Mesothelial cell of epicardium (in vitro differentiated cells): ENCODE data around the gene NTHL1. TPM values are rescaled to one million over a fixed set of nuclear protein-coding genes. Genes with fewer than 3 reads are reported as not detected.

Experiments
- DNase-seq, 2 experiments: peaks; one replicate each; pipeline ENCODE4 v3.0.0; 2021; ENCODE audit warnings: low spot score in 2 of 2; ENCODE audit not compliant: unreplicated experiment in 2 of 2
- H3K27ac Mint-ChIP-seq: 2 replicates; pipeline ENCODE4 v1.8.0; 2021; ENCODE audit warnings: mixed read lengths
- H3K27me3 Mint-ChIP-seq: 2 replicates; pipeline ENCODE4 v1.8.0; 2021; ENCODE audit warnings: low read depth, mixed read lengths
- H3K36me3 Mint-ChIP-seq: 2 replicates; pipeline ENCODE4 v1.8.0; 2021; ENCODE audit warnings: mixed read lengths
- H3K4me1 Mint-ChIP-seq: 2 replicates; pipeline ENCODE4 v1.8.0; 2021; ENCODE audit warnings: mixed read lengths
- H3K4me3 Mint-ChIP-seq: 2 replicates; pipeline ENCODE4 v1.8.0; 2021; ENCODE audit warnings: mild to moderate bottlenecking, moderate library complexity, mixed read lengths
- H3K9me3 Mint-ChIP-seq: 2 replicates; pipeline ENCODE4 v1.8.0; 2021; ENCODE audit warnings: mixed read lengths
- CTCF ChIP-seq: fragments of 200-600 bp; sonication (generic); IDR thresholded peaks from one replicate; pipeline ENCODE4 v1.5.0; 2021; ENCODE audit warnings: antibody characterized with exemption; ENCODE audit not compliant: unreplicated experiment
- total RNA-seq: library from RNA; stranded (reverse); gene quantifications from 3 replicates; pipeline ENCODE4 v1.2.1, GENCODE V29; 2021

Gene NTHL1
- total RNA-seq, 1 donor from 2014 or later = 29.7 TPM

GRCh38 chr16:2086106-2086742, 38.6 kb upstream of the NTHL1 start:
- Mint-ChIP-seq H3K36me3 (peaks cover 11% of the 10 kb centered on the region), H3K27me3 (no peaks in the 10 kb centered on the region), H3K9me3 (no peaks in the 10 kb centered on the region), H3K27ac (no peak overlapping the region), H3K4me3 (no peak overlapping the region), H3K4me1 (peaks cover 4% of the 10 kb centered on the region)
- TF ChIP-seq CTCF = no peak
- DNase-seq = no peak

GRCh38 chr16:2085669-2086068, 38.0 kb upstream of the NTHL1 start:
- DNase-seq = no peak
- Mint-ChIP-seq H3K4me1 (peaks cover 4% of the 10 kb centered on the region), H3K9me3 (no peaks in the 10 kb centered on the region), H3K27ac (no peak overlapping the region), H3K4me3 (no peak overlapping the region), H3K27me3 (no peaks in the 10 kb centered on the region), H3K36me3 (peaks cover 11% of the 10 kb centered on the region)
- TF ChIP-seq CTCF = no peak

GRCh38 chr16:2084895-2085625, 37.4 kb upstream of the NTHL1 start:
- Mint-ChIP-seq H3K9me3 (no peaks in the 10 kb centered on the region), H3K27ac (no peak overlapping the region), H3K4me3 (no peak overlapping the region), H3K27me3 (no peaks in the 10 kb centered on the region), H3K36me3 (peaks cover 11% of the 10 kb centered on the region), H3K4me1 (peaks cover 4% of the 10 kb centered on the region)
- no peak for TF ChIP-seq CTCF
- no peak for DNase-seq

GRCh38 chr16:2083876-2084780, 36.5 kb upstream of the NTHL1 start:
- Mint-ChIP-seq H3K4me3 (no peak overlapping the region), H3K36me3 (peaks cover 11% of the 10 kb centered on the region), H3K9me3 (no peaks in the 10 kb centered on the region), H3K4me1 (peaks cover 4% of the 10 kb centered on the region), H3K27ac (no peak overlapping the region), H3K27me3 (no peaks in the 10 kb centered on the region)
- TF ChIP-seq CTCF = no peak
- DNase-seq = no peak

- Mint-ChIP-seq H3K27me3 (no peaks in the 10 kb centered on the region), H3K36me3 (peaks cover 7% of the 10 kb centered on the region), H3K9me3 (no peaks in the 10 kb centered on the region), H3K27ac (no peak overlapping the region), H3K4me1 (peaks cover 4% of the 10 kb centered on the region), H3K4me3 (no peak overlapping the region)
- no peak for DNase-seq
- no peak for TF ChIP-seq CTCF
Observed at GRCh38 chr16:2083409-2083808, 35.8 kb upstream of the NTHL1 start.
